ENCODE data around the gene LNPEP. TPM values are rescaled to one million over a fixed set of nuclear protein-coding genes. Genes with fewer than 3 reads are reported as not detected.

The LNPEP gene
- total RNA-seq, 3 donors from 2014 or later = 64.6 to 71.2 (median 65.1) TPM

DNA sequence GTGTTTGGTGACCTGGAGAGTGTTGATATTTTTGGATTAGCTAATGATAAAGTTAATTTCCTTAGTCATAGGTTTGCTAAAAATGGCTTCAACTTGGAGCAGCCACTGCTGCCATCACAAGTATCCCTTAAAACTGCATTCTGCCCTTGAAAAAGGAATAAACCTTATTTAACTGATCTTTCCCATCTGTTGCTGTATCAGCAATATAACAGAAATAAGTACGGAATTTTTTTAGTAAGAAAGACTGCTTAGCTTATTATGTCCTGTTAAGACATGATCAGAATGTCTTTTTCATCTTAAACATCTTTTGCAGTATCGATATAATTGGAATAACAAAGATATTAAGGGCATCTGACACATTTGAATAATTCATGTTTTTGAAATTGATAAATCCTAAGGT, 75.7 kb downstream of the LNPEP start:
- intact Hi-C loops (cut with DNase I; ENCODE audit: low total_unique reads) = no loop called here

GRCh38 chr5:97019435-97020117, 83.7 kb downstream of the LNPEP start:
- no peaks in the 10 kb centered on the region for H3K4me1 ChIP-seq
- no peaks in the 10 kb centered on the region for H3K9me3 ChIP-seq
- no peak for DNase-seq (ENCODE audit: low spot score in 2 of 2)
- no peaks in the 10 kb centered on the region for H3K27me3 ChIP-seq
- no peak for TF ChIP-seq POLR2AphosphoS5 (IDR thresholded peaks at IDR 0.05)
- TF ChIP-seq POLR2A (IDR thresholded peaks at IDR 0.05) = no peak
- TF ChIP-seq, protein P1, sequence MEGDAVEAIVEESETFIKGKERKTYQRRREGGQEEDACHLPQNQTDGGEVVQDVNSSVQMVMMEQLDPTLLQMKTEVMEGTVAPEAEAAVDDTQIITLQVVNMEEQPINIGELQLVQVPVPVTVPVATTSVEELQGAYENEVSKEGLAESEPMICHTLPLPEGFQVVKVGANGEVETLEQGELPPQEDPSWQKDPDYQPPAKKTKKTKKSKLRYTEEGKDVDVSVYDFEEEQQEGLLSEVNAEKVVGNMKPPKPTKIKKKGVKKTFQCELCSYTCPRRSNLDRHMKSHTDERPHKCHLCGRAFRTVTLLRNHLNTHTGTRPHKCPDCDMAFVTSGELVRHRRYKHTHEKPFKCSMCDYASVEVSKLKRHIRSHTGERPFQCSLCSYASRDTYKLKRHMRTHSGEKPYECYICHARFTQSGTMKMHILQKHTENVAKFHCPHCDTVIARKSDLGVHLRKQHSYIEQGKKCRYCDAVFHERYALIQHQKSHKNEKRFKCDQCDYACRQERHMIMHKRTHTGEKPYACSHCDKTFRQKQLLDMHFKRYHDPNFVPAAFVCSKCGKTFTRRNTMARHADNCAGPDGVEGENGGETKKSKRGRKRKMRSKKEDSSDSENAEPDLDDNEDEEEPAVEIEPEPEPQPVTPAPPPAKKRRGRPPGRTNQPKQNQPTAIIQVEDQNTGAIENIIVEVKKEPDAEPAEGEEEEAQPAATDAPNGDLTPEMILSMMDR (IDR thresholded peaks at IDR 0.05) = no peak
- no peaks in the 10 kb centered on the region for H3K36me3 ChIP-seq
- intact Hi-C loops (cut with DNase I; ENCODE audit: low total_unique reads) = no loop called here
- H3K27ac ChIP-seq = no peak overlapping the region
- H3K4me3 ChIP-seq = no peak overlapping the region

More for the DNA sequence above, 75.7 kb downstream of the LNPEP start:
- Histone ChIP-seq H3K4me3 (no peak overlapping the region), H3K27me3 (no peaks in the 10 kb centered on the region), H3K4me1 (no peaks in the 10 kb centered on the region), H3K36me3 (no peaks in the 10 kb centered on the region), H3K9me3 (no peaks in the 10 kb centered on the region), H3K27ac (no peak overlapping the region)
- TF ChIP-seq, protein P1 (IDR thresholded peaks at IDR 0.05) = no peak
- no peak for TF ChIP-seq POLR2AphosphoS5 (IDR thresholded peaks at IDR 0.05)
- no peak for TF ChIP-seq POLR2A (IDR thresholded peaks at IDR 0.05)
- no peak for DNase-seq (ENCODE audit: low spot score in 2 of 2)

- Histone ChIP-seq H3K4me3 (no peak overlapping the region), H3K9me3 (no peaks in the 10 kb centered on the region), H3K36me3 (no peaks in the 10 kb centered on the region), H3K27me3 (no peaks in the 10 kb centered on the region), H3K27ac (no peak overlapping the region), H3K4me1 (no peaks in the 10 kb centered on the region)
- intact Hi-C loops (cut with DNase I; ENCODE audit: low total_unique reads) = no loop called here
- DNase-seq (ENCODE audit: low spot score in 2 of 2) = no peak
- no peak for TF ChIP-seq POLR2AphosphoS5 (IDR thresholded peaks at IDR 0.05)
- no peak for TF ChIP-seq POLR2A (IDR thresholded peaks at IDR 0.05)
- TF ChIP-seq, protein P1 (IDR thresholded peaks at IDR 0.05) = no peak
Measured at GRCh38 chr5:97021416-97021815, 85.5 kb downstream of the LNPEP start.

GRCh38 chr5:97022898-97023297, 87.0 kb downstream of the LNPEP start:
- no peaks in the 10 kb centered on the region for H3K36me3 ChIP-seq
- DNase-seq (ENCODE audit: low spot score in 2 of 2) = no peak
- TF ChIP-seq, protein P1 (IDR thresholded peaks at IDR 0.05) = no peak
- no peak for TF ChIP-seq POLR2A (IDR thresholded peaks at IDR 0.05)
- no peak for TF ChIP-seq POLR2AphosphoS5 (IDR thresholded peaks at IDR 0.05)
- no peaks in the 10 kb centered on the region for H3K9me3 ChIP-seq
- no peaks in the 10 kb centered on the region for H3K27me3 ChIP-seq
- intact Hi-C loops (cut with DNase I; ENCODE audit: low total_unique reads) = no loop called here
- no peak overlapping the region for H3K4me3 ChIP-seq
- H3K4me1 ChIP-seq = no peaks in the 10 kb centered on the region
- H3K27ac ChIP-seq = no peak overlapping the region

- H3K4me3 ChIP-seq = no peak overlapping the region
- H3K27ac ChIP-seq = no peak overlapping the region
- intact Hi-C loops (cut with DNase I; ENCODE audit: low total_unique reads) = no loop called here
- no peak for DNase-seq (ENCODE audit: low spot score in 2 of 2)
- no peaks in the 10 kb centered on the region for H3K9me3 ChIP-seq
- no peaks in the 10 kb centered on the region for H3K4me1 ChIP-seq
- no peak for TF ChIP-seq POLR2AphosphoS5 (IDR thresholded peaks at IDR 0.05)
- TF ChIP-seq, protein P1 (IDR thresholded peaks at IDR 0.05) = no peak
- no peak for TF ChIP-seq POLR2A (IDR thresholded peaks at IDR 0.05)
- no peaks in the 10 kb centered on the region for H3K27me3 ChIP-seq
- H3K36me3 ChIP-seq = peaks cover 6% of the 10 kb centered on the region
Measured at GRCh38 chr5:97026721-97027120, 90.8 kb downstream of the LNPEP start.

Measured in breast epithelium (tissue), 4 donors.